Stimulated activated CD8-positive, alpha-beta memory T cell treated with anti-CD3 and anti-CD28 coated beads, Interleukin-7, amount 100 ng/mL, for 4 hours (primary cell): ENCODE data around the gene HUNK.
"Not testable (repeated sequence)": the region's sequence is repeated elsewhere in the genome, so short reads cannot be mapped to it uniquely, and the experiment has no call there.

Source experiments
- DNase-seq, 2 donors: peaks; one replicate each; pipeline ENCODE4 v3.0.0-alpha.2; 2020; ENCODE audit warnings: low read depth in 2 of 2

HUNK gene

GRCh38 chr21:31918250-31918775 lies 45.5 kb downstream of the HUNK start:
- no peak for DNase-seq

- DNase-seq, result no peak
Observed at GRCh38 chr21:31920275-31920674, 47.5 kb downstream of the HUNK start.

GRCh38 chr21:31921079-31921478 lies 48.3 kb downstream of the HUNK start:
- no peak for DNase-seq

- no peak for DNase-seq
Observed at GRCh38 chr21:31922881-31923280, 50.1 kb downstream of the HUNK start.

GRCh38 chr21:31923756-31924155 lies 50.9 kb downstream of the HUNK start:
- DNase-seq, result no peak

- no peak for DNase-seq
Observed at GRCh38 chr21:31924548-31924947, 51.7 kb downstream of the HUNK start.

- DNase-seq, result no peak
Observed at GRCh38 chr21:31926498-31926897, 53.7 kb downstream of the HUNK start.

- no peak for DNase-seq
Observed at GRCh38 chr21:31927689-31928353, 55.0 kb downstream of the HUNK start.

GRCh38 chr21:31928656-31929055 lies 55.8 kb downstream of the HUNK start:
- no peak for DNase-seq

GRCh38 chr21:31929548-31929947 lies 56.7 kb downstream of the HUNK start:
- DNase-seq, result no peak

- no peak for DNase-seq
Observed at GRCh38 chr21:31930001-31930400, 57.2 kb downstream of the HUNK start.

GRCh38 chr21:31931644-31932469 lies 59.0 kb downstream of the HUNK start:
- no peak for DNase-seq

GRCh38 chr21:31932470-31932764 lies 59.6 kb downstream of the HUNK start:
- no peak for DNase-seq

- DNase-seq, result no peak
Observed at GRCh38 chr21:31937303-31937702, 64.5 kb downstream of the HUNK start.

- DNase-seq, result no peak
Observed at GRCh38 chr21:31938330-31939301, 65.8 kb downstream of the HUNK start.

- no peak for DNase-seq
Observed at GRCh38 chr21:31941694-31942093, 68.9 kb downstream of the HUNK start.

GRCh38 chr21:31943561-31943960 lies 70.7 kb downstream of the HUNK start:
- no peak for DNase-seq

- no peak for DNase-seq
Observed at GRCh38 chr21:31945141-31945540, 72.3 kb downstream of the HUNK start.

GRCh38 chr21:31945546-31945945 lies 72.7 kb downstream of the HUNK start:
- no peak for DNase-seq

- no peak for DNase-seq
Observed at GRCh38 chr21:31946231-31946630, 73.4 kb downstream of the HUNK start.

- DNase-seq, result not testable (repeated sequence)
Observed at GRCh38 chr21:31946876-31947550, 74.2 kb downstream of the HUNK start.

- no peak for DNase-seq
Observed at GRCh38 chr21:31948676-31949075, 75.9 kb downstream of the HUNK start.
